A549 (cell line): ENCODE data around the gene HASPIN. TPM values are rescaled to one million over a fixed set of nuclear protein-coding genes. Genes with fewer than 3 reads are reported as not detected.

Experiments
- ATAC-seq, 2 experiments: fragments of 200-7000 bp in 1 of 2; fragments of >200 bp in 1 of 2; cut with Nextera tagmentation in 1 of 2; cut with Tn5 transposase in 1 of 2; 3 replicates each; pipeline versions ENCODE4 v1.8.0 to v1.9.1; 2018 to 2020; ENCODE audit warnings: mild to moderate bottlenecking in 1 of 2, moderate library complexity in 1 of 2
- CTCF ChIA-PET: fragments of 300-600 bp; sonication (Branson Sonifier 250); formaldehyde crosslinking; extraction: SDS; loops from one replicate; lab custom pipeline; 2021; ENCODE audit warnings: antibody characterized with exemption, inconsistent platforms; lab: Yijun Ruan, JAX
- POLR2A ChIA-PET: fragments of 350-600 bp; formaldehyde crosslinking; extraction: SDS; loops from one replicate; lab custom pipeline; 2021; ENCODE audit warnings: antibody characterized with exemption, inconsistent platforms; lab: Yijun Ruan, JAX
- DNase-seq, 2 experiments: peaks; one replicate each; pipeline versions ENCODE4 v3.0.0 to v3.0.0-alpha.2; 2011 to 2016; ENCODE audit warnings: low read depth in 1 of 2, low spot score in 1 of 2
- FAIRE-seq: peaks from 2 replicates; lab custom pipeline; 2011; peaks lifted over from hg19 to GRCh38; lab: Jason Lieb, UNC
- H3K27ac ChIP-seq, 2 experiments: fragments of >200 bp; sonication (Bioruptor Twin); formaldehyde crosslinking; 3 replicates each; pipeline ENCODE4 v1.5.1; 2016 to 2017
- H3K4me1 ChIP-seq: fragments of >200 bp; sonication (Bioruptor Twin); formaldehyde crosslinking; 3 replicates; pipeline ENCODE4 v1.6.1; 2016
- H3K4me2 ChIP-seq: fragments of >200 bp; sonication (Bioruptor Twin); formaldehyde crosslinking; 3 replicates; pipeline ENCODE4 v1.6.1; 2016
- H3K4me3 ChIP-seq: fragments of >200 bp; sonication (Bioruptor Twin); formaldehyde crosslinking; 3 replicates; pipeline ENCODE4 v1.5.1; 2016
- H3K9me3 ChIP-seq: fragments of >200 bp; sonication (Bioruptor Twin); formaldehyde crosslinking; 3 replicates; pipeline ENCODE4 v1.6.1; 2016
- BHLHE40 ChIP-seq: IDR thresholded peaks from 2 replicates; pipeline ENCODE4 v1.6.1; 2012; ENCODE audit warnings: low read depth, low read length, inconsistent platforms
- CBX8 ChIP-seq: fragments of 200-600 bp; sonication (generic); IDR thresholded peaks from 2 replicates; pipeline ENCODE4 v1.6.1; 2016
- EHMT2 ChIP-seq: fragments of 200-600 bp; sonication (generic); IDR thresholded peaks from 2 replicates; pipeline ENCODE4 v1.6.1; 2016; ENCODE audit warnings: antibody characterized with exemption, low read depth, mild to moderate bottlenecking, moderate library complexity
- FOSB ChIP-seq: fragments of 250-450 bp; sonication (Bioruptor Pico); IDR thresholded peaks from 2 replicates; pipeline ENCODE4 v1.5.0; 2020; ENCODE audit warnings: mild to moderate bottlenecking, moderate library complexity
- FOXS1 ChIP-seq: fragments of 250-450 bp; sonication (Bioruptor Pico); IDR thresholded peaks from 2 replicates; pipeline ENCODE4 v1.5.0; 2020; ENCODE audit warnings: mild to moderate bottlenecking, moderate library complexity
- HEYL ChIP-seq: fragments of 250-450 bp; sonication (Bioruptor Pico); IDR thresholded peaks from 2 replicates; pipeline ENCODE4 v1.8.0; 2021; ENCODE audit warnings: mild to moderate bottlenecking, moderate library complexity
- HOXB5 ChIP-seq: fragments of 250-450 bp; sonication (Bioruptor Pico); IDR thresholded peaks from 2 replicates; pipeline ENCODE4 v1.5.0; 2020; ENCODE audit warnings: mild to moderate bottlenecking, moderate library complexity
- JUNB ChIP-seq: fragments of >200 bp; sonication (Bioruptor Twin); formaldehyde crosslinking; IDR thresholded peaks from 2 replicates; pipeline ENCODE4 v1.6.1; 2016
- KDM1A ChIP-seq: fragments of 200-600 bp; sonication (generic); IDR thresholded peaks from 2 replicates; pipeline ENCODE4 v1.6.1; 2016; ENCODE audit warnings: low read depth, mild to moderate bottlenecking
- MAZ ChIP-seq: fragments of 150-350 bp; IDR thresholded peaks from 2 replicates; pipeline ENCODE4 v1.6.1; 2014; ENCODE audit warnings: antibody characterized with exemption, low read depth, low read length, borderline replicate concordance
- POLR2A ChIP-seq: IDR thresholded peaks from 2 replicates; pipeline ENCODE4 v1.6.1; 2012; ENCODE audit warnings: mild to moderate bottlenecking, low read length
- RAD21 ChIP-seq, 2 experiments: fragments of >200 bp in 1 of 2; sonication (Bioruptor Twin) in 1 of 2; formaldehyde crosslinking in 1 of 2; IDR thresholded peaks in 1 of 2; conservative IDR thresholded peaks in 1 of 2; 2 replicates in 1 of 2; 3 replicates in 1 of 2; pipeline ENCODE4 v1.6.1; 2012 to 2018; ENCODE audit warnings: inconsistent platforms in 1 of 2
- RFX5 ChIP-seq: fragments of 450-650 bp; IDR thresholded peaks from 2 replicates; pipeline ENCODE4 v1.7.1; 2014; ENCODE audit warnings: antibody characterized with exemption, mild to moderate bottlenecking, moderate library complexity
- SMC3 ChIP-seq: fragments of >200 bp; sonication (Bioruptor Twin); formaldehyde crosslinking; IDR thresholded peaks from 3 replicates; pipeline ENCODE4 v1.6.1; 2018; ENCODE audit warnings: inconsistent platforms
- TP53 ChIP-seq: fragments of 250-450 bp; sonication (Bioruptor Pico); IDR thresholded peaks from 2 replicates; pipeline ENCODE4 v1.5.0; 2021; ENCODE audit warnings: mild to moderate bottlenecking, moderate library complexity
- ZSCAN20 ChIP-seq: fragments of 250-450 bp; sonication (Bioruptor Pico); IDR thresholded peaks from 2 replicates; pipeline ENCODE4 v1.8.0; 2022; ENCODE audit warnings: mild to moderate bottlenecking, moderate library complexity
- WGBS: methylation state at CpG from one replicate; pipeline ENCODE4 v1.1.6; 2017; ENCODE audit errors: missing lambda C conversion rate; 5-methylcytosine and 5-hydroxymethylcytosine counted together
- polyA plus RNA-seq, 4 experiments: library from polyadenylated mRNA; depleted of rRNA in 3 of 4; stranded (reverse); fragments of >200 nt; fragmentation: RNase III in 1 of 4; extraction: RNeasy Plus Mini Kit Qiagen cat#74134 plus additional on column Dnase treatment in 1 of 4; gene quantifications; 2 replicates in 3 of 4; 3 replicates in 1 of 4; pipeline ENCODE4 v1.2.3, GENCODE V29; 2011 to 2017
- TF ChIP-seq, protein P1 (sequence below): fragments of >200 bp; sonication (Bioruptor Twin); formaldehyde crosslinking; IDR thresholded peaks from 3 replicates; pipeline ENCODE4 v1.6.1; 2016
- TF ChIP-seq, protein P2 (sequence below): fragments of 450-650 bp; IDR thresholded peaks from 2 replicates; pipeline ENCODE4 v1.6.1; 2014; ENCODE audit warnings: antibody characterized with exemption
- TF ChIP-seq, protein P3 (sequence below): fragments of 200-600 bp; sonication (generic); IDR thresholded peaks from 2 replicates; pipeline ENCODE4 v1.6.1; 2016; ENCODE audit warnings: antibody characterized with exemption, mild to moderate bottlenecking, moderate library complexity
- TF ChIP-seq, protein P4 (sequence below): IDR thresholded peaks from 2 replicates; pipeline ENCODE4 v1.6.1; 2012
- TF ChIP-seq, protein P5 (sequence below): fragments of >200 bp; sonication (Bioruptor Twin); formaldehyde crosslinking; IDR thresholded peaks from 3 replicates; pipeline ENCODE4 v1.5.1; 2016
- TF ChIP-seq, protein P6 (sequence below): fragments of 150-350 bp; IDR thresholded peaks from 2 replicates; pipeline ENCODE4 v1.6.1; 2014; ENCODE audit warnings: low read depth, mild to moderate bottlenecking, low read length

HASPIN gene
- polyA plus RNA-seq, 2 of the 4 experiments (the other 2 are of a cell fraction): 8.7 to 11.5 TPM

DNA sequence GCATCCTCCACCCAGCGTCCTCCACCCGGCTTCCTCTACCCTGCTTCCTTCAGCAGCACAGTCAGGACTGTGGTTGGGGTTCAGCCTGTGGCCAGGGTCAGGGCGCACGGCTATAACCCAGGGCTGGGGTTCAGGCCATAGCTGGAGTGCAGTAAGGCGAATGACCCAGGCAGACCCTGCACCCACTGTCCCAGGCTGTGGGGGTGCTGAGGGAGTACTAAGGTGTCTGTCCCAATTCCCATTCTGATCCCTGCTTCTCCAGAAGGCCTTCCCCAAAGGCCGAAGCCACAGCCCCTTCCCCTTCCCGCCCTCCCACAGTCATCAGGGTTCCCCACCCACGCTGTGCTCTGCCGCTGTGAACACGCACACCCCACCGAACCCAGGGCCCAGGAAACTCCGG lies 42.6 kb upstream of the HASPIN start:
- DNase-seq (no peak), FAIRE-seq (no peak)
- CTCF ChIA-PET: interaction anchor here (1.2 kb wide), 1 partner anchor 57 kb away, joined by 5 read pairs; no protein-coding TSS in a partner anchor
- no peak overlapping the region for H3K27ac ChIP-seq
- no peak for TF ChIP-seq BHLHE40
- no peak for TF ChIP-seq TP53 (CRISPR knock-in tag)
- no peak for TF ChIP-seq RFX5
- TF ChIP-seq RAD21 (conservative IDR thresholded peaks at IDR 0.05 in 1 of 2, IDR thresholded peaks at IDR 0.05 in 1 of 2): no peak
- TF ChIP-seq, protein P1, sequence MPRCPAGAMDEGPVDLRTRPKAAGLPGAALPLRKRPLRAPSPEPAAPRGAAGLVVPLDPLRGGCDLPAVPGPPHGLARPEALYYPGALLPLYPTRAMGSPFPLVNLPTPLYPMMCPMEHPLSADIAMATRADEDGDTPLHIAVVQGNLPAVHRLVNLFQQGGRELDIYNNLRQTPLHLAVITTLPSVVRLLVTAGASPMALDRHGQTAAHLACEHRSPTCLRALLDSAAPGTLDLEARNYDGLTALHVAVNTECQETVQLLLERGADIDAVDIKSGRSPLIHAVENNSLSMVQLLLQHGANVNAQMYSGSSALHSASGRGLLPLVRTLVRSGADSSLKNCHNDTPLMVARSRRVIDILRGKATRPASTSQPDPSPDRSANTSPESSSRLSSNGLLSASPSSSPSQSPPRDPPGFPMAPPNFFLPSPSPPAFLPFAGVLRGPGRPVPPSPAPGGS: no peak
- TF ChIP-seq, protein P2, sequence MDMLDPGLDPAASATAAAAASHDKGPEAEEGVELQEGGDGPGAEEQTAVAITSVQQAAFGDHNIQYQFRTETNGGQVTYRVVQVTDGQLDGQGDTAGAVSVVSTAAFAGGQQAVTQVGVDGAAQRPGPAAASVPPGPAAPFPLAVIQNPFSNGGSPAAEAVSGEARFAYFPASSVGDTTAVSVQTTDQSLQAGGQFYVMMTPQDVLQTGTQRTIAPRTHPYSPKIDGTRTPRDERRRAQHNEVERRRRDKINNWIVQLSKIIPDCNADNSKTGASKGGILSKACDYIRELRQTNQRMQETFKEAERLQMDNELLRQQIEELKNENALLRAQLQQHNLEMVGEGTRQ: no peak
- TF ChIP-seq, protein P3, sequence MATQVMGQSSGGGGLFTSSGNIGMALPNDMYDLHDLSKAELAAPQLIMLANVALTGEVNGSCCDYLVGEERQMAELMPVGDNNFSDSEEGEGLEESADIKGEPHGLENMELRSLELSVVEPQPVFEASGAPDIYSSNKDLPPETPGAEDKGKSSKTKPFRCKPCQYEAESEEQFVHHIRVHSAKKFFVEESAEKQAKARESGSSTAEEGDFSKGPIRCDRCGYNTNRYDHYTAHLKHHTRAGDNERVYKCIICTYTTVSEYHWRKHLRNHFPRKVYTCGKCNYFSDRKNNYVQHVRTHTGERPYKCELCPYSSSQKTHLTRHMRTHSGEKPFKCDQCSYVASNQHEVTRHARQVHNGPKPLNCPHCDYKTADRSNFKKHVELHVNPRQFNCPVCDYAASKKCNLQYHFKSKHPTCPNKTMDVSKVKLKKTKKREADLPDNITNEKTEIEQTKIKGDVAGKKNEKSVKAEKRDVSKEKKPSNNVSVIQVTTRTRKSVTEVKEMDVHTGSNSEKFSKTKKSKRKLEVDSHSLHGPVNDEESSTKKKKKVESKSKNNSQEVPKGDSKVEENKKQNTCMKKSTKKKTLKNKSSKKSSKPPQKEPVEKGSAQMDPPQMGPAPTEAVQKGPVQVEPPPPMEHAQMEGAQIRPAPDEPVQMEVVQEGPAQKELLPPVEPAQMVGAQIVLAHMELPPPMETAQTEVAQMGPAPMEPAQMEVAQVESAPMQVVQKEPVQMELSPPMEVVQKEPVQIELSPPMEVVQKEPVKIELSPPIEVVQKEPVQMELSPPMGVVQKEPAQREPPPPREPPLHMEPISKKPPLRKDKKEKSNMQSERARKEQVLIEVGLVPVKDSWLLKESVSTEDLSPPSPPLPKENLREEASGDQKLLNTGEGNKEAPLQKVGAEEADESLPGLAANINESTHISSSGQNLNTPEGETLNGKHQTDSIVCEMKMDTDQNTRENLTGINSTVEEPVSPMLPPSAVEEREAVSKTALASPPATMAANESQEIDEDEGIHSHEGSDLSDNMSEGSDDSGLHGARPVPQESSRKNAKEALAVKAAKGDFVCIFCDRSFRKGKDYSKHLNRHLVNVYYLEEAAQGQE: no peak
- TF ChIP-seq, all 56 proteins: peak for 0
- Histone ChIP-seq H3K4me2 (no peak overlapping the region), H3K9me3 (no peaks in the 10 kb centered on the region), H3K4me1 (no peaks in the 10 kb centered on the region), H3K4me3 (no peak overlapping the region)
- POLR2A ChIA-PET: no interaction called here
- 90% methylated on average over 11 of the region's 12 CpGs for WGBS
- ATAC-seq: no peak

DNA sequence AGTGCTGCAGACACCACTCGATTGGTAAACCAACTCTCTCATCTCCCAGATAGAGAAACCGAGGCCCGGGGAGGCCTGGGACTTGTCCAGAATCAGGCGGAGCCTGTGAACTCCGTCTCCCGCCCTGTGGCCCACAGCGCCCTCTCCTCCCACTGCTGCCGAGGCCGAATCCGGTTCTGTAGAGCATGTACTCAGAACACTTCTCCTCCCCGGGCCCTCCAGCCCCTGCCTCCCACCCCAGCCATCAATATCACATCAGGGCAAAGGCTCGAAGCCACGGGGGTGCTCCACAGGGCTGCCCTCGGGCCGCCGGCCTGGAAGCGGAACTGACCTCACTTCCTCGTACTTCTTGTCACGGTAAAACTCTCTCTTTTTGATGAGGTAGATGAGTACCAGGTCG lies 42.1 kb upstream of the HASPIN start:
- POLR2A ChIA-PET: no interaction called here
- CTCF ChIA-PET: interaction anchor here (1.2 to 1.7 kb wide), 4 partner anchors 10 to 146 kb away, joined by 3 to 6 read pairs (median 6); no protein-coding TSS in a partner anchor
- no peak overlapping the region for H3K4me2 ChIP-seq
- H3K27ac ChIP-seq: no peak overlapping the region
- DNase-seq (no peak), ATAC-seq (no peak), FAIRE-seq (no peak)
- 83% methylated on average over 20 of the region's 20 CpGs for WGBS
- H3K4me1 ChIP-seq: no peaks in the 10 kb centered on the region
- TF ChIP-seq, protein P3: no peak
- TF ChIP-seq CBX8: no peak
- TF ChIP-seq SMC3: no peak
- TF ChIP-seq, protein P4, sequence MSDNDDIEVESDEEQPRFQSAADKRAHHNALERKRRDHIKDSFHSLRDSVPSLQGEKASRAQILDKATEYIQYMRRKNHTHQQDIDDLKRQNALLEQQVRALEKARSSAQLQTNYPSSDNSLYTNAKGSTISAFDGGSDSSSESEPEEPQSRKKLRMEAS: no peak
- TF ChIP-seq, protein P5, sequence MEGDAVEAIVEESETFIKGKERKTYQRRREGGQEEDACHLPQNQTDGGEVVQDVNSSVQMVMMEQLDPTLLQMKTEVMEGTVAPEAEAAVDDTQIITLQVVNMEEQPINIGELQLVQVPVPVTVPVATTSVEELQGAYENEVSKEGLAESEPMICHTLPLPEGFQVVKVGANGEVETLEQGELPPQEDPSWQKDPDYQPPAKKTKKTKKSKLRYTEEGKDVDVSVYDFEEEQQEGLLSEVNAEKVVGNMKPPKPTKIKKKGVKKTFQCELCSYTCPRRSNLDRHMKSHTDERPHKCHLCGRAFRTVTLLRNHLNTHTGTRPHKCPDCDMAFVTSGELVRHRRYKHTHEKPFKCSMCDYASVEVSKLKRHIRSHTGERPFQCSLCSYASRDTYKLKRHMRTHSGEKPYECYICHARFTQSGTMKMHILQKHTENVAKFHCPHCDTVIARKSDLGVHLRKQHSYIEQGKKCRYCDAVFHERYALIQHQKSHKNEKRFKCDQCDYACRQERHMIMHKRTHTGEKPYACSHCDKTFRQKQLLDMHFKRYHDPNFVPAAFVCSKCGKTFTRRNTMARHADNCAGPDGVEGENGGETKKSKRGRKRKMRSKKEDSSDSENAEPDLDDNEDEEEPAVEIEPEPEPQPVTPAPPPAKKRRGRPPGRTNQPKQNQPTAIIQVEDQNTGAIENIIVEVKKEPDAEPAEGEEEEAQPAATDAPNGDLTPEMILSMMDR: no peak
- TF ChIP-seq FOXS1 (CRISPR knock-in tag): no peak
- no peak for TF ChIP-seq POLR2A
- no peak for TF ChIP-seq ZSCAN20 (CRISPR knock-in tag)
- TF ChIP-seq HOXB5 (CRISPR knock-in tag): no peak
- TF ChIP-seq, protein P6, sequence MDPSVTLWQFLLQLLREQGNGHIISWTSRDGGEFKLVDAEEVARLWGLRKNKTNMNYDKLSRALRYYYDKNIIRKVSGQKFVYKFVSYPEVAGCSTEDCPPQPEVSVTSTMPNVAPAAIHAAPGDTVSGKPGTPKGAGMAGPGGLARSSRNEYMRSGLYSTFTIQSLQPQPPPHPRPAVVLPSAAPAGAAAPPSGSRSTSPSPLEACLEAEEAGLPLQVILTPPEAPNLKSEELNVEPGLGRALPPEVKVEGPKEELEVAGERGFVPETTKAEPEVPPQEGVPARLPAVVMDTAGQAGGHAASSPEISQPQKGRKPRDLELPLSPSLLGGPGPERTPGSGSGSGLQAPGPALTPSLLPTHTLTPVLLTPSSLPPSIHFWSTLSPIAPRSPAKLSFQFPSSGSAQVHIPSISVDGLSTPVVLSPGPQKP: no peak
- no peak for TF ChIP-seq MAZ
- TF ChIP-seq HEYL (CRISPR knock-in tag): no peak
- no peak for TF ChIP-seq KDM1A
- TF ChIP-seq JUNB: no peak
- no peak for TF ChIP-seq FOSB (CRISPR knock-in tag)
- TF ChIP-seq, protein P1: no peak
- TF ChIP-seq EHMT2: no peak
- H3K9me3 ChIP-seq: no peaks in the 10 kb centered on the region
- H3K4me3 ChIP-seq: no peak overlapping the region
